NCI-H2227 (cell line): ENCODE measurements around the gene GRK5.
"Not testable (repeated sequence)": the region's sequence is repeated elsewhere in the genome, so short reads cannot be mapped to it uniquely, and the experiment has no call there.

Source experiments
- DNase-seq: peaks from one replicate; lab custom pipeline; 2025; ENCODE audit not compliant: unreplicated experiment; lab: John Stamatoyannopoulos, UW

The GRK5 gene

GRCh38 chr10:119221201-119221600 lies 13.8 kb downstream of the GRK5 start:
- DNase-seq = no peak

GRCh38 chr10:119221666-119222065 lies 14.3 kb downstream of the GRK5 start:
- DNase-seq = no peak

GRCh38 chr10:119222537-119222936 lies 15.2 kb downstream of the GRK5 start:
- DNase-seq = no peak

GRCh38 chr10:119222966-119223386 lies 15.6 kb downstream of the GRK5 start:
- no peak for DNase-seq

- no peak for DNase-seq
These were observed 17.8 kb downstream of the GRK5 start for GRCh38 chr10:119225083-119225658.

- DNase-seq = no peak
These were observed 20.5 kb downstream of the GRK5 start for GRCh38 chr10:119227825-119228224.

GRCh38 chr10:119231654-119232053 lies 24.3 kb downstream of the GRK5 start:
- no peak for DNase-seq

- DNase-seq = not testable (repeated sequence)
These were observed 25.1 kb downstream of the GRK5 start for GRCh38 chr10:119232439-119232838.

- no peak for DNase-seq
These were observed 25.9 kb downstream of the GRK5 start for GRCh38 chr10:119233123-119233820.

GRCh38 chr10:119233821-119234220 lies 26.4 kb downstream of the GRK5 start:
- DNase-seq = no peak

GRCh38 chr10:119235356-119235755 lies 28.0 kb downstream of the GRK5 start:
- DNase-seq = no peak

GRCh38 chr10:119237722-119238436 lies 30.5 kb downstream of the GRK5 start:
- no peak for DNase-seq

- no peak for DNase-seq
These were observed 31.2 kb downstream of the GRK5 start for GRCh38 chr10:119238577-119238976.

GRCh38 chr10:119239015-119239414 lies 31.6 kb downstream of the GRK5 start:
- not testable (repeated sequence) for DNase-seq

GRCh38 chr10:119239630-119240029 lies 32.3 kb downstream of the GRK5 start:
- not testable (repeated sequence) for DNase-seq

- no peak for DNase-seq
These were observed 33.7 kb downstream of the GRK5 start for GRCh38 chr10:119241066-119241465.

- DNase-seq = no peak
These were observed 34.8 kb downstream of the GRK5 start for GRCh38 chr10:119242186-119242585.

GRCh38 chr10:119243488-119243887 lies 36.1 kb downstream of the GRK5 start:
- no peak for DNase-seq

- no peak for DNase-seq
These were observed 36.6 kb downstream of the GRK5 start for GRCh38 chr10:119243967-119244366.

GRCh38 chr10:119245272-119245671 lies 37.9 kb downstream of the GRK5 start:
- DNase-seq = no peak

- DNase-seq = no peak
These were observed 39.6 kb downstream of the GRK5 start for GRCh38 chr10:119246862-119247549.

- no peak for DNase-seq
These were observed 40.2 kb downstream of the GRK5 start for GRCh38 chr10:119247550-119247894.
